ENCODE measurements around the gene LCE1F. TPM values are rescaled to one million over a fixed set of nuclear protein-coding genes. Genes with fewer than 3 reads are reported as not detected.

Gene LCE1F
- total RNA-seq, 1 experiment from 2014 or later, result not detected

DNA sequence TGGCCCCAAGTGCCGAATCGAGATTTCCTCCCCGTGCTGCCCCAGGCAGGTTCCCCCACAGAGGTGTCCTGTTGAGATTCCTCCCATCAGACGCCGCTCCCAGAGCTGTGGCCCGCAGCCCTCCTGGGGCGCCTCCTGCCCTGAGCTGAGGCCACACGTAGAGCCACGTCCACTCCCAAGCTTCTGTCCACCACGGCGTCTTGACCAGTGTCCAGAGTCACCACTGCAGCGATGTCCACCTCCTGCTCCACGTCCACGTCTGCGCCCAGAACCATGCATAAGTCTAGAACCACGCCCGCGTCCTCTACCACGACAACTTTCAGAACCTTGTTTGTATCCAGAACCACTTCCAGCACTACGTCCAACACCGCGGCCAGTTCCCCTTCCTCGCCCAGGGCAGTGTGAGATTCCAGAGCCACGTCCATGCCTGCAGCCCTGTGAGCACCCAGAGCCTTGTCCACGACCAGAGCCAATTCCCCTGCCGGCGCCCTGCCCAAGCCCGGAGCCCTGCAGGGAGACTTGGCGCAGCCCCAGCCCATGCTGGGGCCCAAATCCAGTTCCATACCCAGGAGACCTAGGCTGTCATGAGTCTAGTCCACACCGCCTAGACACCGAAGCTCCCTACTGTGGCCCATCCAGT lies 14.3 kb upstream of the LCE1F start:
- H3K9me2 ChIP-seq (ENCODE audit: insufficient read depth), result no peaks in the 10 kb centered on the region
- H3K4me3 ChIP-seq, result no peak overlapping the region
- H2AFZ ChIP-seq, result no peak overlapping the region
- no peaks in the 10 kb centered on the region for H4K20me1 ChIP-seq (ENCODE audit: insufficient read depth)
- H3K4me2 ChIP-seq, result no peak overlapping the region
- POLR2A ChIA-PET (ENCODE audit: unreplicated experiment), result no interaction called here
- peaks cover 45% of the 10 kb centered on the region for H3K27me3 ChIP-seq (ENCODE audit: insufficient read depth, low read depth)
- CTCF ChIA-PET, result no interaction called here
- BruUV-seq (replicated peaks), result no TSS peak
- no peak overlapping the region for H3K27ac ChIP-seq
- intact Hi-C loops (cut with micrococcal nuclease; ENCODE audit: unreplicated experiment), result no loop called here
- no peaks in the 10 kb centered on the region for H3K4me1 ChIP-seq (replicated peaks; ENCODE audit: insufficient read depth)
- no peaks in the 10 kb centered on the region for H3K36me3 ChIP-seq (ENCODE audit: low read depth)
- no peak for DNase-seq
- no peaks in the 10 kb centered on the region for H3F3A ChIP-seq (ENCODE audit: insufficient read depth, low read depth)
- H3K79me2 ChIP-seq (ENCODE audit: low read depth), result no peaks in the 10 kb centered on the region
- no peak for TF ChIP-seq EZH2 (IDR thresholded peaks at IDR 0.05; ENCODE audit: low read depth)
- TF ChIP-seq, protein P1, sequence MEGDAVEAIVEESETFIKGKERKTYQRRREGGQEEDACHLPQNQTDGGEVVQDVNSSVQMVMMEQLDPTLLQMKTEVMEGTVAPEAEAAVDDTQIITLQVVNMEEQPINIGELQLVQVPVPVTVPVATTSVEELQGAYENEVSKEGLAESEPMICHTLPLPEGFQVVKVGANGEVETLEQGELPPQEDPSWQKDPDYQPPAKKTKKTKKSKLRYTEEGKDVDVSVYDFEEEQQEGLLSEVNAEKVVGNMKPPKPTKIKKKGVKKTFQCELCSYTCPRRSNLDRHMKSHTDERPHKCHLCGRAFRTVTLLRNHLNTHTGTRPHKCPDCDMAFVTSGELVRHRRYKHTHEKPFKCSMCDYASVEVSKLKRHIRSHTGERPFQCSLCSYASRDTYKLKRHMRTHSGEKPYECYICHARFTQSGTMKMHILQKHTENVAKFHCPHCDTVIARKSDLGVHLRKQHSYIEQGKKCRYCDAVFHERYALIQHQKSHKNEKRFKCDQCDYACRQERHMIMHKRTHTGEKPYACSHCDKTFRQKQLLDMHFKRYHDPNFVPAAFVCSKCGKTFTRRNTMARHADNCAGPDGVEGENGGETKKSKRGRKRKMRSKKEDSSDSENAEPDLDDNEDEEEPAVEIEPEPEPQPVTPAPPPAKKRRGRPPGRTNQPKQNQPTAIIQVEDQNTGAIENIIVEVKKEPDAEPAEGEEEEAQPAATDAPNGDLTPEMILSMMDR (conservative IDR thresholded peaks at IDR 0.05), result no peak
- no peaks in the 10 kb centered on the region for H3K9me3 ChIP-seq (ENCODE audit: insufficient read depth, low read depth)

DNA sequence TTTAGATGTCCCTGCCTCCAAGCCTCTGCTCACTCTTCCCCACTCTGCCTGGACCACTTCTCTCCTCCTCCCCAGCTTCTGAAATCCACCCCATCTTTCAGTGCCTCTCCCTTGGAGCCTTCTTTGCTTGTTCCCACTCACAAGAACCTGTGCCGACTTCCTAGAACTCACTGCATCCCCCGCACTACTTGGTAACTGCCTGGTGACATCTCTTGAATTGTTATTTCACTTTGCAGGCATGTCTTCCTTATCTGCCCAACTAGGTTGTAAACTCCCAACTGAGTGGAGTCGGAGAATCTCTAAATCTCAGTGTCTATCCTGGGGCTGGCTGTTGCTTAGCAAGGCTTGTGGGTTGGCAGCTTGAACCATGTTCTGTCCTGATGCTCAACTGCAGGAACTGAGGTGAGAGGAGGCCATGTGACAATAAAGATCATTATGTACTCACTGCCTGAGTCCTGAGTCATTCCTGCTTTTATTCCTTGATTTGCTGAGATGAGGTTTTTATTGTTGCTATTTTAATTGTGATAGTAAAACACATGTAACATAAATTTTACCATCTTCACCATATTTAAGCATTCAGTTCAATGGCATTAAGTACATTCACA lies 13.2 kb upstream of the LCE1F start:
- TF ChIP-seq, protein P1 (conservative IDR thresholded peaks at IDR 0.05), result no peak
- TF ChIP-seq EZH2 (IDR thresholded peaks at IDR 0.05; ENCODE audit: low read depth), result no peak
- no peaks in the 10 kb centered on the region for H3K9me3 ChIP-seq (ENCODE audit: insufficient read depth, low read depth)
- H4K20me1 ChIP-seq (ENCODE audit: insufficient read depth), result no peaks in the 10 kb centered on the region
- no peaks in the 10 kb centered on the region for H3F3A ChIP-seq (ENCODE audit: insufficient read depth, low read depth)
- H3K79me2 ChIP-seq (ENCODE audit: low read depth), result no peaks in the 10 kb centered on the region
- no peak overlapping the region for H2AFZ ChIP-seq
- BruUV-seq (replicated peaks), result no TSS peak
- H3K36me3 ChIP-seq (ENCODE audit: low read depth), result no peaks in the 10 kb centered on the region
- H3K9me2 ChIP-seq (ENCODE audit: insufficient read depth), result no peaks in the 10 kb centered on the region
- H3K27ac ChIP-seq, result no peak overlapping the region
- intact Hi-C loops (cut with micrococcal nuclease; ENCODE audit: unreplicated experiment), result no loop called here
- no peak overlapping the region for H3K4me3 ChIP-seq
- no peak for DNase-seq
- POLR2A ChIA-PET (ENCODE audit: unreplicated experiment), result no interaction called here
- H3K27me3 ChIP-seq (ENCODE audit: insufficient read depth, low read depth), result peaks cover 34% of the 10 kb centered on the region
- no peaks in the 10 kb centered on the region for H3K4me1 ChIP-seq (replicated peaks; ENCODE audit: insufficient read depth)
- CTCF ChIA-PET, result no interaction called here
- H3K4me2 ChIP-seq, result no peak overlapping the region

- Histone ChIP-seq H2AFZ (no peak overlapping the region), H3K79me2 (ENCODE audit: low read depth) (no peaks in the 10 kb centered on the region), H3K4me3 (no peak overlapping the region), H3K36me3 (ENCODE audit: low read depth) (no peaks in the 10 kb centered on the region), H4K20me1 (ENCODE audit: insufficient read depth) (no peaks in the 10 kb centered on the region), H3K9me3 (ENCODE audit: insufficient read depth, low read depth) (no peaks in the 10 kb centered on the region), H3K4me1 (replicated peaks; ENCODE audit: insufficient read depth) (no peaks in the 10 kb centered on the region), H3K4me2 (no peak overlapping the region), H3K9me2 (ENCODE audit: insufficient read depth) (no peaks in the 10 kb centered on the region), H3F3A (ENCODE audit: insufficient read depth, low read depth) (no peaks in the 10 kb centered on the region), H3K27me3 (ENCODE audit: insufficient read depth, low read depth) (no peaks in the 10 kb centered on the region), H3K27ac (no peak overlapping the region)
- intact Hi-C loops (cut with micrococcal nuclease; ENCODE audit: unreplicated experiment), result no loop called here
- ChIA-PET CTCF (no interaction called here), POLR2A (ENCODE audit: unreplicated experiment) (no interaction called here)
- BruUV-seq (replicated peaks), result no TSS peak
- no peak for TF ChIP-seq EZH2 (IDR thresholded peaks at IDR 0.05; ENCODE audit: low read depth)
- TF ChIP-seq, protein P1 (conservative IDR thresholded peaks at IDR 0.05), result no peak
- no peak for DNase-seq
These were observed 6.0 kb upstream of the LCE1F start for GRCh38 chr1:152768847-152769533.

Data from PC-9 (cell line).